Duodenal mucosa (tissue), 2 donors: ENCODE results near the gene UBAC2.

Source experiments
- H3K27ac ChIP-seq: one replicate; pipeline ENCODE4 v1.7.0; 2013; ENCODE audit warnings: low read depth, low read length
- H3K27me3 ChIP-seq, 2 donors: one replicate each; pipeline ENCODE4 v1.7.0; 2013; ENCODE audit warnings: low read length in 2 of 2, control low read depth in 1 of 2; ENCODE audit not compliant: insufficient read depth in 2 of 2, control insufficient read depth in 1 of 2
- H3K36me3 ChIP-seq, 2 donors: one replicate each; pipeline ENCODE4 v1.7.0; 2013; ENCODE audit warnings: low read length in 2 of 2, control low read depth in 1 of 2; ENCODE audit not compliant: insufficient read depth in 2 of 2, control insufficient read depth in 1 of 2
- H3K4me1 ChIP-seq, 2 donors: one replicate each; pipeline ENCODE4 v1.7.0; 2013; ENCODE audit warnings: low read length in 2 of 2, control low read depth in 1 of 2; ENCODE audit not compliant: insufficient read depth in 2 of 2, control insufficient read depth in 1 of 2
- H3K4me3 ChIP-seq, 2 donors: one replicate each; pipeline ENCODE4 v1.7.0; 2013; ENCODE audit warnings: low read length in 2 of 2, low read depth in 1 of 2
- H3K9ac ChIP-seq, 2 donors: one replicate each; pipeline ENCODE4 v1.7.0; 2013; ENCODE audit warnings: low read length in 2 of 2, low read depth in 1 of 2
- H3K9me3 ChIP-seq, 2 donors: one replicate each; pipeline ENCODE4 v1.7.0; 2013; ENCODE audit warnings: low read length in 2 of 2, control low read depth in 1 of 2; ENCODE audit not compliant: control insufficient read depth in 1 of 2

Gene UBAC2

GRCh38 chr13:99288089-99288488 is 87.4 kb downstream of the UBAC2 start:
- Histone ChIP-seq H3K9ac (no peak overlapping the region), H3K4me1 (peaks cover 17 to 33% of the 10 kb centered on the region in 2 donors), H3K36me3 (peaks cover 2 to 4% of the 10 kb centered on the region in 2 donors), H3K4me3 (no peak overlapping the region), H3K9me3 (no peaks in the 10 kb centered on the region), H3K27ac (no peak overlapping the region), H3K27me3 (no peaks in the 10 kb centered on the region)

GRCh38 chr13:99289271-99289670 is 88.6 kb downstream of the UBAC2 start:
- H3K9ac ChIP-seq: no peak overlapping the region
- peaks cover 2 to 4% of the 10 kb centered on the region in 2 donors for H3K36me3 ChIP-seq
- no peak overlapping the region for H3K27ac ChIP-seq
- peaks cover 23 to 35% of the 10 kb centered on the region in 2 donors for H3K4me1 ChIP-seq
- H3K4me3 ChIP-seq: no peak overlapping the region
- no peaks in the 10 kb centered on the region for H3K27me3 ChIP-seq
- no peaks in the 10 kb centered on the region for H3K9me3 ChIP-seq

- Histone ChIP-seq H3K9me3 (no peaks in the 10 kb centered on the region), H3K4me3 (no peak overlapping the region), H3K4me1 (peaks cover 25 to 34% of the 10 kb centered on the region in 2 donors), H3K36me3 (peaks cover 2 to 4% of the 10 kb centered on the region in 2 donors), H3K27ac (no peak overlapping the region), H3K9ac (no peak overlapping the region), H3K27me3 (no peaks in the 10 kb centered on the region)
Observed at GRCh38 chr13:99289674-99290337, 89.2 kb downstream of the UBAC2 start.

GRCh38 chr13:99290894-99291293 is 90.2 kb downstream of the UBAC2 start:
- H3K4me3 ChIP-seq: no peak overlapping the region
- H3K27ac ChIP-seq: no peak overlapping the region
- H3K4me1 ChIP-seq: peaks cover 22 to 32% of the 10 kb centered on the region in 2 donors
- H3K36me3 ChIP-seq: peaks cover 4 to 8% of the 10 kb centered on the region in 2 donors
- no peaks in the 10 kb centered on the region for H3K27me3 ChIP-seq
- no peak overlapping the region for H3K9ac ChIP-seq
- no peaks in the 10 kb centered on the region for H3K9me3 ChIP-seq

- Histone ChIP-seq H3K27me3 (no peaks in the 10 kb centered on the region), H3K9me3 (no peaks in the 10 kb centered on the region), H3K4me1 (peaks cover 16 to 29% of the 10 kb centered on the region in 2 donors), H3K36me3 (peaks cover 4 to 9% of the 10 kb centered on the region in 2 donors), H3K4me3 (no peak overlapping the region), H3K9ac (no peak overlapping the region), H3K27ac (no peak overlapping the region)
Observed at GRCh38 chr13:99293178-99293577, 92.5 kb downstream of the UBAC2 start.

- Histone ChIP-seq H3K4me3 (no peak overlapping the region), H3K36me3 (peaks cover 2 to 9% of the 10 kb centered on the region in 2 donors), H3K4me1 (peaks cover 16 to 24% of the 10 kb centered on the region in 2 donors), H3K9me3 (no peaks in the 10 kb centered on the region), H3K27ac (no peak overlapping the region), H3K27me3 (no peaks in the 10 kb centered on the region), H3K9ac (no peak overlapping the region)
Observed at GRCh38 chr13:99294198-99294597, 93.5 kb downstream of the UBAC2 start.

GRCh38 chr13:99294958-99295357 is 94.3 kb downstream of the UBAC2 start:
- H3K27ac ChIP-seq: no peak overlapping the region
- H3K9me3 ChIP-seq: no peaks in the 10 kb centered on the region
- no peak overlapping the region for H3K4me3 ChIP-seq
- H3K9ac ChIP-seq: no peak overlapping the region
- H3K4me1 ChIP-seq: peaks cover 16 to 19% of the 10 kb centered on the region in 2 donors
- no peaks in the 10 kb centered on the region for H3K27me3 ChIP-seq
- peaks cover 2 to 8% of the 10 kb centered on the region in 2 donors for H3K36me3 ChIP-seq

GRCh38 chr13:99295488-99296252 is 95.0 kb downstream of the UBAC2 start:
- Histone ChIP-seq H3K4me3 (no peak overlapping the region), H3K4me1 (peaks cover 16 to 20% of the 10 kb centered on the region in 2 donors), H3K36me3 (peaks cover 2 to 7% of the 10 kb centered on the region in 2 donors), H3K9me3 (no peaks in the 10 kb centered on the region), H3K27me3 (no peaks in the 10 kb centered on the region), H3K9ac (no peak overlapping the region), H3K27ac (no peak overlapping the region)

GRCh38 chr13:99296398-99296797 is 95.7 kb downstream of the UBAC2 start:
- H3K9ac ChIP-seq: no peak overlapping the region
- H3K9me3 ChIP-seq: no peaks in the 10 kb centered on the region
- peaks cover 16 to 20% of the 10 kb centered on the region in 2 donors for H3K4me1 ChIP-seq
- H3K4me3 ChIP-seq: no peak overlapping the region
- no peak overlapping the region for H3K27ac ChIP-seq
- no peaks in the 10 kb centered on the region for H3K27me3 ChIP-seq
- H3K36me3 ChIP-seq: peaks cover 2 to 7% of the 10 kb centered on the region in 2 donors

- H3K27ac ChIP-seq: no peak overlapping the region
- H3K9ac ChIP-seq: no peak overlapping the region
- H3K36me3 ChIP-seq: peaks cover 2 to 7% of the 10 kb centered on the region in 2 donors
- H3K27me3 ChIP-seq: no peaks in the 10 kb centered on the region
- H3K4me1 ChIP-seq: peaks cover 16 to 20% of the 10 kb centered on the region in 2 donors
- H3K4me3 ChIP-seq: no peak overlapping the region
- no peaks in the 10 kb centered on the region for H3K9me3 ChIP-seq
Observed at GRCh38 chr13:99297331-99297730, 96.7 kb downstream of the UBAC2 start.
